ENCODE measurements around the gene NIPAL4.
"Not testable (repeated sequence)": the region's sequence is repeated elsewhere in the genome, so short reads cannot be mapped to it uniquely, and the experiment has no call there.

NIPAL4 gene
- total RNA-seq, result 0.19 to 0.61 (median 0.52) reads per million in 3 donors

GRCh38 chr5:157459715-157460599 lies at the start of gene NIPAL4:
TSS of gene NIPAL4 (plus strand) at chr5:157460213. CDS start at chr5:157460321, 108 bp downstream.
- Histone ChIP-seq H3K9me3 (ENCODE audit: control insufficient read depth, low read length) (no peaks in the 10 kb centered on the region), H3K4me1 (ENCODE audit: control insufficient read depth, insufficient read depth, low read length, poor library complexity, severe bottlenecking) (peaks cover 3% of the 10 kb centered on the region), H3K27ac (ENCODE audit: insufficient read depth, low read length, poor library complexity, severe bottlenecking) (no peak within 1 kb of the TSS), H3K36me3 (ENCODE audit: control insufficient read depth, insufficient read depth, low read length) (no peaks in the 10 kb centered on the region), H3K4me3 (ENCODE audit: insufficient read depth, low read depth, low read length, poor library complexity, severe bottlenecking) (peak within 1 kb of the TSS; percentile 56), H3K27me3 (replicated peaks; ENCODE audit: control insufficient read depth, insufficient read depth, low read length, poor library complexity, severe bottlenecking) (no peaks in the 10 kb centered on the region)
- peak in 2 of 3 donors; percentile 14 to 15 for DNase-seq

DNA sequence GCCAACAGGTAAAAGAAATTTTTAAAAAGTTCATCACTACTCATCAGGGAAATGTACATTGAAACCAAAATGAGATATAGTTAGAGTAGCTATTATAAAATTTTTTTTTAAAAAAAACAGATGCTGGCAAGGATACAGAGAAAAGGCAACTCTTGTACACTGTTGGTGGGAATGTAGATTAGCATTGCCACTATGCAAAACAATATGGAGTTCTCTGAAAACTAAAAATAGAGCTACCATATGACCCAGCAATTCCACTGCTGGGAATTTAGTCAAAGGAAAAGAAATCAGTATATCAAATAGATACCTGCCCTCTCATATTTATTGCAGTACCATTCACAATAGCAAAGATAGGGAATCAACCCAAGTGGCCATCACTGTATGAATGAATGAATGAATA lies 44.2 kb upstream of the NIPAL4 start:
- no peaks in the 10 kb centered on the region for H3K9me3 ChIP-seq (ENCODE audit: control insufficient read depth, low read length)
- no peaks in the 10 kb centered on the region for H3K4me1 ChIP-seq (ENCODE audit: control insufficient read depth, insufficient read depth, low read length, poor library complexity, severe bottlenecking)
- no peak overlapping the region for H3K27ac ChIP-seq (ENCODE audit: insufficient read depth, low read length, poor library complexity, severe bottlenecking)
- H3K36me3 ChIP-seq (ENCODE audit: control insufficient read depth, insufficient read depth, low read length), result no peaks in the 10 kb centered on the region
- no peaks in the 10 kb centered on the region for H3K27me3 ChIP-seq (replicated peaks; ENCODE audit: control insufficient read depth, insufficient read depth, low read length, poor library complexity, severe bottlenecking)
- H3K4me3 ChIP-seq (ENCODE audit: insufficient read depth, low read depth, low read length, poor library complexity, severe bottlenecking), result no peak overlapping the region
- no peak for DNase-seq

GRCh38 chr5:157419521-157419920 lies 40.5 kb upstream of the NIPAL4 start:
- H3K9me3 ChIP-seq (ENCODE audit: control insufficient read depth, low read length); H3K27me3 ChIP-seq (replicated peaks; ENCODE audit: control insufficient read depth, insufficient read depth, low read length, poor library complexity, severe bottlenecking); H3K4me3 ChIP-seq (ENCODE audit: insufficient read depth, low read depth, low read length, poor library complexity, severe bottlenecking); H3K4me1 ChIP-seq (ENCODE audit: control insufficient read depth, insufficient read depth, low read length, poor library complexity, severe bottlenecking); H3K27ac ChIP-seq (ENCODE audit: insufficient read depth, low read length, poor library complexity, severe bottlenecking); H3K36me3 ChIP-seq (ENCODE audit: control insufficient read depth, insufficient read depth, low read length); DNase-seq: not testable (repeated sequence)

- H3K36me3 ChIP-seq (ENCODE audit: control insufficient read depth, insufficient read depth, low read length); H3K27ac ChIP-seq (ENCODE audit: insufficient read depth, low read length, poor library complexity, severe bottlenecking); H3K4me3 ChIP-seq (ENCODE audit: insufficient read depth, low read depth, low read length, poor library complexity, severe bottlenecking); H3K27me3 ChIP-seq (replicated peaks; ENCODE audit: control insufficient read depth, insufficient read depth, low read length, poor library complexity, severe bottlenecking); DNase-seq; H3K9me3 ChIP-seq (ENCODE audit: control insufficient read depth, low read length); H3K4me1 ChIP-seq (ENCODE audit: control insufficient read depth, insufficient read depth, low read length, poor library complexity, severe bottlenecking): not testable (repeated sequence)
Observed at GRCh38 chr5:157429920-157430319, 30.1 kb upstream of the NIPAL4 start.

GRCh38 chr5:157431544-157432200 lies 28.3 kb upstream of the NIPAL4 start:
- Histone ChIP-seq H3K27me3 (replicated peaks; ENCODE audit: control insufficient read depth, insufficient read depth, low read length, poor library complexity, severe bottlenecking) (no peaks in the 10 kb centered on the region), H3K36me3 (ENCODE audit: control insufficient read depth, insufficient read depth, low read length) (no peaks in the 10 kb centered on the region), H3K9me3 (ENCODE audit: control insufficient read depth, low read length) (no peaks in the 10 kb centered on the region), H3K4me1 (ENCODE audit: control insufficient read depth, insufficient read depth, low read length, poor library complexity, severe bottlenecking) (peaks cover 4% of the 10 kb centered on the region), H3K4me3 (ENCODE audit: insufficient read depth, low read depth, low read length, poor library complexity, severe bottlenecking) (no peak overlapping the region), H3K27ac (ENCODE audit: insufficient read depth, low read length, poor library complexity, severe bottlenecking) (no peak overlapping the region)
- peak in 1 of 3 donors; percentile 7 for DNase-seq

DNA sequence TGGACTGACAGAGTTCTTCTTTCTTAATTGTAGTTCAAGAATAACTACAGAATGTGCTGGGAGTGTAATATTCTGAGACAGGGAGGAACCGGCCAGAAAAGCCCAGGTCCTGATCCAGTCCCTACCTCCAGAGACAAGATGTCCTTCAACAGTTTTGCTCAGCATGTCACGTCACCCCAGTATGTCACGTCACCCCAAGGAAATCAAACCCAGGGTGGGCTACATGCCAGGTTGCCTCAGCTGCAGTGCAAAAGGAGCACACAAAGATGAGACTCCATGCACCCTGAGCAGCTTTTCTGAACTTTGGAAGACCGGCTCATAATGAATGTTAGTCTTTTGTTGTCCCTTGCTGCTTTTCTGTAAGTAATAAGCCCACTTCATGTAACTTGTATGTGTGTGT lies 25.9 kb upstream of the NIPAL4 start:
- no peak overlapping the region for H3K27ac ChIP-seq (ENCODE audit: insufficient read depth, low read length, poor library complexity, severe bottlenecking)
- peaks cover 4% of the 10 kb centered on the region for H3K4me1 ChIP-seq (ENCODE audit: control insufficient read depth, insufficient read depth, low read length, poor library complexity, severe bottlenecking)
- H3K36me3 ChIP-seq (ENCODE audit: control insufficient read depth, insufficient read depth, low read length), result no peaks in the 10 kb centered on the region
- no peak overlapping the region for H3K4me3 ChIP-seq (ENCODE audit: insufficient read depth, low read depth, low read length, poor library complexity, severe bottlenecking)
- H3K9me3 ChIP-seq (ENCODE audit: control insufficient read depth, low read length), result no peaks in the 10 kb centered on the region
- DNase-seq, result no peak
- H3K27me3 ChIP-seq (replicated peaks; ENCODE audit: control insufficient read depth, insufficient read depth, low read length, poor library complexity, severe bottlenecking), result no peaks in the 10 kb centered on the region

- Histone ChIP-seq H3K9me3 (ENCODE audit: control insufficient read depth, low read length) (no peaks in the 10 kb centered on the region), H3K36me3 (ENCODE audit: control insufficient read depth, insufficient read depth, low read length) (no peaks in the 10 kb centered on the region)
- DNase-seq, result no peak
Observed at GRCh38 chr5:157443041-157443549, 16.9 kb upstream of the NIPAL4 start.

GRCh38 chr5:157444224-157444623 lies 15.8 kb upstream of the NIPAL4 start:
- no peaks in the 10 kb centered on the region for H3K9me3 ChIP-seq (ENCODE audit: control insufficient read depth, low read length)
- no peak overlapping the region for H3K27ac ChIP-seq (ENCODE audit: insufficient read depth, low read length, poor library complexity, severe bottlenecking)
- no peak overlapping the region for H3K4me3 ChIP-seq (ENCODE audit: insufficient read depth, low read depth, low read length, poor library complexity, severe bottlenecking)
- no peaks in the 10 kb centered on the region for H3K4me1 ChIP-seq (ENCODE audit: control insufficient read depth, insufficient read depth, low read length, poor library complexity, severe bottlenecking)
- no peaks in the 10 kb centered on the region for H3K27me3 ChIP-seq (replicated peaks; ENCODE audit: control insufficient read depth, insufficient read depth, low read length, poor library complexity, severe bottlenecking)
- no peaks in the 10 kb centered on the region for H3K36me3 ChIP-seq (ENCODE audit: control insufficient read depth, insufficient read depth, low read length)
- no peak for DNase-seq

More at GRCh38 chr5:157443041-157443549, 16.9 kb upstream of the NIPAL4 start:
- no peaks in the 10 kb centered on the region for H3K27me3 ChIP-seq (replicated peaks; ENCODE audit: control insufficient read depth, insufficient read depth, low read length, poor library complexity, severe bottlenecking)
- H3K4me1 ChIP-seq (ENCODE audit: control insufficient read depth, insufficient read depth, low read length, poor library complexity, severe bottlenecking), result no peaks in the 10 kb centered on the region
- H3K27ac ChIP-seq (ENCODE audit: insufficient read depth, low read length, poor library complexity, severe bottlenecking), result no peak overlapping the region
- no peak overlapping the region for H3K4me3 ChIP-seq (ENCODE audit: insufficient read depth, low read depth, low read length, poor library complexity, severe bottlenecking)

GRCh38 chr5:157445745-157446411 lies 14.1 kb upstream of the NIPAL4 start:
- no peak for DNase-seq
- no peaks in the 10 kb centered on the region for H3K4me1 ChIP-seq (ENCODE audit: control insufficient read depth, insufficient read depth, low read length, poor library complexity, severe bottlenecking)
- no peaks in the 10 kb centered on the region for H3K9me3 ChIP-seq (ENCODE audit: control insufficient read depth, low read length)
- H3K4me3 ChIP-seq (ENCODE audit: insufficient read depth, low read depth, low read length, poor library complexity, severe bottlenecking), result no peak overlapping the region
- H3K36me3 ChIP-seq (ENCODE audit: control insufficient read depth, insufficient read depth, low read length), result no peaks in the 10 kb centered on the region
- no peak overlapping the region for H3K27ac ChIP-seq (ENCODE audit: insufficient read depth, low read length, poor library complexity, severe bottlenecking)
- no peaks in the 10 kb centered on the region for H3K27me3 ChIP-seq (replicated peaks; ENCODE audit: control insufficient read depth, insufficient read depth, low read length, poor library complexity, severe bottlenecking)

Data from effector memory CD4-positive, alpha-beta T cell (primary cell).